Stimulated activated CD4-positive, alpha-beta T cell treated with anti-CD3 and anti-CD28 coated beads, Interleukin-1b, Interleukin-23, amount 100 ng/mL, for 24 hours (primary cell): Measurements from ENCODE around the gene RNF152.

Experiments used
- DNase-seq, 4 experiments: peaks; one replicate each; pipeline ENCODE4 v3.0.0-alpha.2; 2020; ENCODE audit warnings: low read depth in 4 of 4, low spot score in 1 of 4

Gene RNF152

DNA sequence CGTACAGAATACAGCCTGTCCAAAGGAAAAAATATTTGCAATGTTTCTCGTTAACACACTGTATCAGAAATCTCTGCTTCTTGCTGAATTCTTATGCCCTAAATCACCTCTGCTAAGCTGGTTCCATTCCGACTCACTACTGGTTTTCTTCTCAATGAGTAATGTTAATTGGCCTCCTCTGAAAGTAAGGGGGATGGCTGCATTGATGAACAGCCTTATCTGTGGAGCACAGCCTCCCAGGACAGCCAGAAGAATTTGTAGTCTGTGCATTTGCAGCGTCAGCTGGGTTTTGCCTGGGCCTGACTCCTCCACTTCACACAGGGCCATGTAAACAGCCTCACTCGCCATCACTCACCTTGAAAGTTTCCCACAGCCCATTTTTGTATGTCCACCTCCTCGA lies 127.7 kb downstream of the RNF152 start:
- DNase-seq: no peak

GRCh38 chr18:61764381-61764780 lies 128.4 kb downstream of the RNF152 start:
- no peak for DNase-seq

- DNase-seq: no peak
These were observed 130.9 kb downstream of the RNF152 start for GRCh38 chr18:61761875-61762274.
